ENCODE measurements around the gene CCNH. TPM values are rescaled to one million over a fixed set of nuclear protein-coding genes. Genes with fewer than 3 reads are reported as not detected.

The CCNH gene
- total RNA-seq, 1 donor from 2014 or later, result 53.7 TPM

GRCh38 chr5:87392170-87392569 is 20.6 kb downstream of the CCNH start:
- no peak for DNase-seq
- no peaks in the 10 kb centered on the region for H3K27me3 ChIP-seq (ENCODE audit: low read depth)
- H3K27ac ChIP-seq, result no peak overlapping the region
- ATAC-seq, result no peak
- H3K36me3 ChIP-seq, result peaks cover 100% of the 10 kb centered on the region
- no peak for TF ChIP-seq CTCF (IDR thresholded peaks at IDR 0.05)
- H3K4me3 ChIP-seq, result no peak overlapping the region
- intact Hi-C loops (cut with DNase I), result loop anchor here (10.0 kb wide), 1 partner anchor 127 kb away; the partner anchor contains the start of gene RASA1
- no peaks in the 10 kb centered on the region for H3K9me3 ChIP-seq
- peaks cover 6% of the 10 kb centered on the region for H3K4me1 ChIP-seq

- no peaks in the 10 kb centered on the region for H3K9me3 ChIP-seq
- DNase-seq (no peak), ATAC-seq (no peak)
- H3K36me3 ChIP-seq, result peaks cover 100% of the 10 kb centered on the region
- H3K4me1 ChIP-seq, result peaks cover 6% of the 10 kb centered on the region
- H3K4me3 ChIP-seq, result no peak overlapping the region
- intact Hi-C loops (cut with DNase I), result loop anchor here (10.0 kb wide), 1 partner anchor 126 kb away; the partner anchor contains the start of gene RASA1
- no peak overlapping the region for H3K27ac ChIP-seq
- no peaks in the 10 kb centered on the region for H3K27me3 ChIP-seq (ENCODE audit: low read depth)
- no peak for TF ChIP-seq CTCF (IDR thresholded peaks at IDR 0.05)
Measured at GRCh38 chr5:87390576-87391199, 22.0 kb downstream of the CCNH start.

- intact Hi-C loops (cut with DNase I), result loop anchor here (10.0 kb wide), 1 partner anchor 125 kb away; the partner anchor contains the start of gene RASA1
- Histone ChIP-seq H3K9me3 (no peaks in the 10 kb centered on the region), H3K36me3 (peaks cover 98% of the 10 kb centered on the region), H3K27me3 (ENCODE audit: low read depth) (no peaks in the 10 kb centered on the region), H3K27ac (no peak overlapping the region), H3K4me1 (peaks cover 6% of the 10 kb centered on the region), H3K4me3 (no peak overlapping the region)
- ATAC-seq, result no peak
- DNase-seq, result no peak
- TF ChIP-seq CTCF (IDR thresholded peaks at IDR 0.05), result no peak
Measured at GRCh38 chr5:87390075-87390474, 22.7 kb downstream of the CCNH start.

GRCh38 chr5:87389296-87390034 is 23.3 kb downstream of the CCNH start:
- H3K27me3 ChIP-seq (ENCODE audit: low read depth), result no peaks in the 10 kb centered on the region
- ATAC-seq, result no peak
- H3K9me3 ChIP-seq, result no peaks in the 10 kb centered on the region
- H3K4me1 ChIP-seq, result peaks cover 6% of the 10 kb centered on the region
- H3K27ac ChIP-seq, result no peak overlapping the region
- peaks cover 98% of the 10 kb centered on the region for H3K36me3 ChIP-seq
- DNase-seq, result no peak
- no peak overlapping the region for H3K4me3 ChIP-seq
- no peak for TF ChIP-seq CTCF (IDR thresholded peaks at IDR 0.05)
- intact Hi-C loops (cut with DNase I), result loop anchor here (10.0 kb wide), 1 partner anchor 125 kb away; the partner anchor contains the start of gene RASA1

- Histone ChIP-seq H3K27me3 (ENCODE audit: low read depth) (no peaks in the 10 kb centered on the region), H3K27ac (no peak overlapping the region), H3K9me3 (no peaks in the 10 kb centered on the region), H3K4me1 (peaks cover 6% of the 10 kb centered on the region), H3K4me3 (no peak overlapping the region), H3K36me3 (peaks cover 95% of the 10 kb centered on the region)
- intact Hi-C loops (cut with DNase I), result no loop called here
- DNase-seq (no peak), ATAC-seq (no peak)
- TF ChIP-seq CTCF (IDR thresholded peaks at IDR 0.05), result no peak
Measured at GRCh38 chr5:87388129-87388528, 24.6 kb downstream of the CCNH start.

Data from lower lobe of right lung (tissue), 2 donors.